ENCODE data around the gene ADARB2.

DNA sequence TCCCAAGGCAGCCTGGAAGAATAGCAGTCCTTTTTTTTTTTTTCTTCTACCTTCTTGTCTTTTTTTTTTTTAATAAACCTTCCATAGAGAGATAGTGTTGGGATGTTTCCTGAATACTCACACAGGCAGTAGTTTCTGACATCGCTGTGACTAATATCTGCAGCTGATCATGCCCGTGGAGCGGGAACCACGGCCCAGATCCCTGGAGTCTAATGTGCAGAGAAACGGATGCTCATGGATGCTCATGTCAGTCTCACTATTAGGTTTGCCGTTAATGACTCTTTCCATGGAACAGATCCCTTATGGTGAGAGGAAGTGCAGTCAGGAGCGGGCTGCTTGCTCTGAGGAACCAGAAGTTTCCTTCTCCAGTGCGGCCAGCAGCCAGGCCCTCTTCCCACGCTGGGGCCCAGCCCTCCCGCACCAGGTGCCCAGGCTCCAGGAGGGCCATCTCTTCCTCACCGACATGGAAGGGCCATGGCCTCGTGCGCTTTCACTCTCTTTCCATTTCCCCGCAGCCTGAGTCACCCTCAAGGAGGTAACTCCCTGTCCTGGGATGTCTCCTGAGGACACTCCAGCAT, 548.7 kb downstream of the ADARB2 start:
- no peak for TF ChIP-seq ZNF629 (tag by site-specific recombination; IDR thresholded peaks at IDR 0.05)
- TF ChIP-seq, protein P1, sequence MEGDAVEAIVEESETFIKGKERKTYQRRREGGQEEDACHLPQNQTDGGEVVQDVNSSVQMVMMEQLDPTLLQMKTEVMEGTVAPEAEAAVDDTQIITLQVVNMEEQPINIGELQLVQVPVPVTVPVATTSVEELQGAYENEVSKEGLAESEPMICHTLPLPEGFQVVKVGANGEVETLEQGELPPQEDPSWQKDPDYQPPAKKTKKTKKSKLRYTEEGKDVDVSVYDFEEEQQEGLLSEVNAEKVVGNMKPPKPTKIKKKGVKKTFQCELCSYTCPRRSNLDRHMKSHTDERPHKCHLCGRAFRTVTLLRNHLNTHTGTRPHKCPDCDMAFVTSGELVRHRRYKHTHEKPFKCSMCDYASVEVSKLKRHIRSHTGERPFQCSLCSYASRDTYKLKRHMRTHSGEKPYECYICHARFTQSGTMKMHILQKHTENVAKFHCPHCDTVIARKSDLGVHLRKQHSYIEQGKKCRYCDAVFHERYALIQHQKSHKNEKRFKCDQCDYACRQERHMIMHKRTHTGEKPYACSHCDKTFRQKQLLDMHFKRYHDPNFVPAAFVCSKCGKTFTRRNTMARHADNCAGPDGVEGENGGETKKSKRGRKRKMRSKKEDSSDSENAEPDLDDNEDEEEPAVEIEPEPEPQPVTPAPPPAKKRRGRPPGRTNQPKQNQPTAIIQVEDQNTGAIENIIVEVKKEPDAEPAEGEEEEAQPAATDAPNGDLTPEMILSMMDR (tag by site-specific recombination; IDR thresholded peaks at IDR 0.05), result no peak
- TF ChIP-seq, protein P2, sequence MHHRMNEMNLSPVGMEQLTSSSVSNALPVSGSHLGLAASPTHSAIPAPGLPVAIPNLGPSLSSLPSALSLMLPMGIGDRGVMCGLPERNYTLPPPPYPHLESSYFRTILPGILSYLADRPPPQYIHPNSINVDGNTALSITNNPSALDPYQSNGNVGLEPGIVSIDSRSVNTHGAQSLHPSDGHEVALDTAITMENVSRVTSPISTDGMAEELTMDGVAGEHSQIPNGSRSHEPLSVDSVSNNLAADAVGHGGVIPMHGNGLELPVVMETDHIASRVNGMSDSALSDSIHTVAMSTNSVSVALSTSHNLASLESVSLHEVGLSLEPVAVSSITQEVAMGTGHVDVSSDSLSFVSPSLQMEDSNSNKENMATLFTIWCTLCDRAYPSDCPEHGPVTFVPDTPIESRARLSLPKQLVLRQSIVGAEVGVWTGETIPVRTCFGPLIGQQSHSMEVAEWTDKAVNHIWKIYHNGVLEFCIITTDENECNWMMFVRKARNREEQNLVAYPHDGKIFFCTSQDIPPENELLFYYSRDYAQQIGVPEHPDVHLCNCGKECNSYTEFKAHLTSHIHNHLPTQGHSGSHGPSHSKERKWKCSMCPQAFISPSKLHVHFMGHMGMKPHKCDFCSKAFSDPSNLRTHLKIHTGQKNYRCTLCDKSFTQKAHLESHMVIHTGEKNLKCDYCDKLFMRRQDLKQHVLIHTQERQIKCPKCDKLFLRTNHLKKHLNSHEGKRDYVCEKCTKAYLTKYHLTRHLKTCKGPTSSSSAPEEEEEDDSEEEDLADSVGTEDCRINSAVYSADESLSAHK (tag by site-specific recombination; IDR thresholded peaks at IDR 0.05), result no peak
- no peak for TF ChIP-seq TRIM28 (IDR thresholded peaks at IDR 0.05; ENCODE audit: borderline replicate concordance, low read length)
- TF ChIP-seq ZNF776 (tag by site-specific recombination; IDR thresholded peaks at IDR 0.05; ENCODE audit: borderline replicate concordance), result no peak
- no peak for TF ChIP-seq MZF1 (tag by site-specific recombination; IDR thresholded peaks at IDR 0.05; ENCODE audit: borderline replicate concordance)
- TF ChIP-seq ZNF239 (tag by site-specific recombination; IDR thresholded peaks at IDR 0.05), result no peak
- TF ChIP-seq, protein P3, sequence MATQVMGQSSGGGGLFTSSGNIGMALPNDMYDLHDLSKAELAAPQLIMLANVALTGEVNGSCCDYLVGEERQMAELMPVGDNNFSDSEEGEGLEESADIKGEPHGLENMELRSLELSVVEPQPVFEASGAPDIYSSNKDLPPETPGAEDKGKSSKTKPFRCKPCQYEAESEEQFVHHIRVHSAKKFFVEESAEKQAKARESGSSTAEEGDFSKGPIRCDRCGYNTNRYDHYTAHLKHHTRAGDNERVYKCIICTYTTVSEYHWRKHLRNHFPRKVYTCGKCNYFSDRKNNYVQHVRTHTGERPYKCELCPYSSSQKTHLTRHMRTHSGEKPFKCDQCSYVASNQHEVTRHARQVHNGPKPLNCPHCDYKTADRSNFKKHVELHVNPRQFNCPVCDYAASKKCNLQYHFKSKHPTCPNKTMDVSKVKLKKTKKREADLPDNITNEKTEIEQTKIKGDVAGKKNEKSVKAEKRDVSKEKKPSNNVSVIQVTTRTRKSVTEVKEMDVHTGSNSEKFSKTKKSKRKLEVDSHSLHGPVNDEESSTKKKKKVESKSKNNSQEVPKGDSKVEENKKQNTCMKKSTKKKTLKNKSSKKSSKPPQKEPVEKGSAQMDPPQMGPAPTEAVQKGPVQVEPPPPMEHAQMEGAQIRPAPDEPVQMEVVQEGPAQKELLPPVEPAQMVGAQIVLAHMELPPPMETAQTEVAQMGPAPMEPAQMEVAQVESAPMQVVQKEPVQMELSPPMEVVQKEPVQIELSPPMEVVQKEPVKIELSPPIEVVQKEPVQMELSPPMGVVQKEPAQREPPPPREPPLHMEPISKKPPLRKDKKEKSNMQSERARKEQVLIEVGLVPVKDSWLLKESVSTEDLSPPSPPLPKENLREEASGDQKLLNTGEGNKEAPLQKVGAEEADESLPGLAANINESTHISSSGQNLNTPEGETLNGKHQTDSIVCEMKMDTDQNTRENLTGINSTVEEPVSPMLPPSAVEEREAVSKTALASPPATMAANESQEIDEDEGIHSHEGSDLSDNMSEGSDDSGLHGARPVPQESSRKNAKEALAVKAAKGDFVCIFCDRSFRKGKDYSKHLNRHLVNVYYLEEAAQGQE (tag by site-specific recombination; IDR thresholded peaks at IDR 0.05), result no peak
- no peak for TF ChIP-seq ZNF76 (tag by site-specific recombination; IDR thresholded peaks at IDR 0.05; ENCODE audit: borderline replicate concordance, low read depth)
- TF ChIP-seq ZNF416 (tag by site-specific recombination; IDR thresholded peaks at IDR 0.05), result no peak
- TF ChIP-seq ZNF677 (tag by site-specific recombination; IDR thresholded peaks at IDR 0.05), result no peak
- no peak for TF ChIP-seq ZNF133 (tag by site-specific recombination; IDR thresholded peaks at IDR 0.05)
- no peak for TF ChIP-seq MYNN (tag by site-specific recombination; IDR thresholded peaks at IDR 0.05; ENCODE audit: borderline replicate concordance)
